Rectal smooth muscle tissue (tissue), 1 donor: Measurements from ENCODE around the gene FRS3.
"Not testable (repeated sequence)": the region's sequence is repeated elsewhere in the genome, so short reads cannot be mapped to it uniquely, and the experiment has no call there.

ENCODE experiments used
- H3K27ac ChIP-seq: one replicate; pipeline ENCODE4 v1.7.0; 2013; ENCODE audit warnings: low read depth, low read length, inconsistent platforms
- H3K27me3 ChIP-seq: one replicate; pipeline ENCODE4 v1.7.0; 2013; ENCODE audit warnings: low read length; ENCODE audit not compliant: control insufficient read depth, insufficient read depth
- H3K36me3 ChIP-seq: one replicate; pipeline ENCODE4 v1.7.0; 2013; ENCODE audit warnings: low read length; ENCODE audit not compliant: control insufficient read depth, insufficient read depth
- H3K4me1 ChIP-seq: one replicate; pipeline ENCODE4 v1.7.0; 2013; ENCODE audit warnings: low read length; ENCODE audit not compliant: control insufficient read depth, insufficient read depth
- H3K4me3 ChIP-seq: one replicate; pipeline ENCODE4 v1.7.0; 2013; ENCODE audit warnings: low read length
- H3K9ac ChIP-seq: one replicate; pipeline ENCODE4 v1.7.0; 2013; ENCODE audit warnings: low read length

Gene FRS3

GRCh38 chr6:41774841-41775240 is 4.9 kb downstream of the FRS3 start:
- no peak overlapping the region for H3K27ac ChIP-seq
- no peak overlapping the region for H3K9ac ChIP-seq
- H3K36me3 ChIP-seq = peaks cover 34% of the 10 kb centered on the region
- no peak overlapping the region for H3K4me3 ChIP-seq
- H3K27me3 ChIP-seq = no peaks in the 10 kb centered on the region
- H3K4me1 ChIP-seq = peaks cover 6% of the 10 kb centered on the region

DNA sequence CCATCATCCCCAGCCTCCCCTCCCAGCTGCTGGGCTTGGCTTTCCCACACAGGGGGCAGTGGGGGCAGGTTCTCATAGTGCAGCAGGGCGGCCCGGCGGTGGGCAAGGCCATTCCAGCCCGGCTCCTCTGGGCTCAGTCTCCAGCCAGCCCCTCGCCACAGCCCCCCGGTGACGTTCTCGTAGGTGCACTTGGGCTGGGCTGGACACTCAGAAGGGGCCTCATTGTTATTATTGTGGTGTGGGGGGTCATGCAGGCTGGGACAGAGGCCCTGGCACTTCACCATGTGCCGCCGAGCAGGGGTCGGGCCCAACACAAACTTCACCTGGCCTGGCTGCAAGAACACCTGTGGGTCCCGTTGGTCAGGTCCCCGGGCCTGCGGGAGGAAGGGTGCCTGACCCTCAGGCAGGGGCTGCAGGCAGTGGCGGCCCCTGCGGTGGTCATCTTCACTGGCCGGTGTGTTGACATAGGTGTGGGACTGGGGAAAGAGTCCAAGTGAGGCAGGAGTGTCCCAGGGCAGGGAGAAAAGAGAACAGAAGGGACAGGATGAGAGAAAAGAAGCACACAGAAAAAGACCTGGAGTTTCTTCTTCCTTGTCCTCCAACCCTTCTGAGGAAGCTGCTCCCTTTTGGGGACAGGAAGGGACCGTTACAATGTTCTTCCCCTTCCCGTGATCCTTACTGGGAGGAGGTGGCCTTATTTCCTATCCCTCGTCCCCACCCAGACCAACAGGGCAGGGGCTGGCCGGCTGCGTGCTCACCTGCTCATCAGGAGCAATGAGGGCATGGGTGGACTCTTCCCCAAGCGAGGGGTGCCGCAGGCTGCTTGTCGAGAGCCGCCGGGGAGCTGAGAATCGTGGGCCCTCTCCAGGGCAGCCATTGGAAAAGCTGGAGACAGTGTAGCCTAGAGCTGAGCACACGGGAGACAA is 8.4 kb downstream of the FRS3 start:
- Histone ChIP-seq H3K27ac (no peak overlapping the region), H3K9ac (no peak overlapping the region), H3K4me3 (no peak overlapping the region), H3K4me1 (no peaks in the 10 kb centered on the region), H3K27me3 (no peaks in the 10 kb centered on the region), H3K36me3 (peaks cover 30% of the 10 kb centered on the region)

DNA sequence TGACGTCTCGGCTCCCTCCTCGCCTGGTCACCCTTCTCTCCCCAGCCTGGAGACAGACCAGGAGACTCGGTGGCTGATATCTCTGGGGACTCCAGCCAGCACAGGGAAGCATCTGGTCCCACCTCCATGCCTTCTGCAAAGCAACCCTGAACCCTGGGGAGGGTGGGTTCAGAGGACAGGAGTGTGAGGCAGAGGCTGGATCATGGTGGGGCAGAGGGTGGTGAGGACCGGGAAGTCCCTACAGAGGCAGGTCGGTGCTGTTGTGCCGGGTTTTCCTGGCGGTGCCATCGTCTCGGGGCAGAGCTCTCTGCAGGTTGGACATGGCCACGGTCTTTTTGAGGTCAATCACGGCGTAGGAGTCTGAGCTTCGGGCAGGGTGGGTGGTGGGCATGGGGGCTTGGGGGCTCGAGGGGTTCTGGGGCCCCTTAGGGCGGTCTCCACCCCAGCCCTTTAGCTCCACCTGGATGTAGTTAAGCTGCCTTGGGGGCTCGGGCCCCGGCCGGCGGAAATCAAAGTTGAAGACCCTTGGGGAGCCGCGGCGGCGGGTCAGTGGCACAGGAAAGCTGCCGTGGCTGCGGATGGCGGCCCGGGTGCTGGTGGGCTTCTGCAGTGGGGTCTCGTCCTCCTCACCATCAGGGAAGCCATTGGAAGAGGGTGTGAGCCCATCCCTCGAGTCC is 9.2 kb downstream of the FRS3 start:
- Histone ChIP-seq H3K27me3 (no peaks in the 10 kb centered on the region), H3K36me3 (peaks cover 29% of the 10 kb centered on the region), H3K4me3 (no peak overlapping the region), H3K27ac (no peak overlapping the region), H3K9ac (no peak overlapping the region), H3K4me1 (no peaks in the 10 kb centered on the region)

DNA sequence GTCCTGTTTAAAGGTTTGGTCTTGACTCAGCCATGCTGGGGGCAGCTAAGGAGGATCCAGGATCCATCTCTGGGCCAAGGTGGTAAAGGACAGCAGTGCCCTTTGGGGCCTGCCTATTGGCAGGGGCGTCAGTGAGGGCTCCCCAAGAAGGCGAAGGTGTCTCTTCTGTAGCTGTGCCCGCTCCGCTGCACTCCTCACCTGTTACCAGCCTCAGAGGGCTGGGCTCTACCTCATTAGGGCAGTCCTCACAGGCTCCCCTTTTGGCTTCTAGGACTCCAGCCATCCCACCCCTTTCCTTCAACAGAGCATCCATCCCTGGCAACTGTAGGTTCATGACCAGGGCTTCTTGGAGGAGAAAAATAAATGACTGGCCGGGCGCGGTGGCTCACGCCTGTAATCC is 10.3 kb downstream of the FRS3 start:
- Histone ChIP-seq H3K27ac (no peak overlapping the region), H3K9ac (no peak overlapping the region), H3K36me3 (peaks cover 17% of the 10 kb centered on the region), H3K27me3 (no peaks in the 10 kb centered on the region), H3K4me1 (no peaks in the 10 kb centered on the region), H3K4me3 (no peak overlapping the region)

- Histone ChIP-seq H3K4me1 (no peaks in the 10 kb centered on the region), H3K36me3 (peaks cover 14% of the 10 kb centered on the region), H3K27ac (no peak overlapping the region), H3K4me3 (no peak overlapping the region), H3K9ac (no peak overlapping the region), H3K27me3 (no peaks in the 10 kb centered on the region)
Measured at GRCh38 chr6:41768545-41769308, 11.0 kb downstream of the FRS3 start.

- H3K4me1 ChIP-seq = no peaks in the 10 kb centered on the region
- peaks cover 12% of the 10 kb centered on the region for H3K36me3 ChIP-seq
- no peak overlapping the region for H3K27ac ChIP-seq
- H3K9ac ChIP-seq = no peak overlapping the region
- H3K27me3 ChIP-seq = no peaks in the 10 kb centered on the region
- no peak overlapping the region for H3K4me3 ChIP-seq
Measured at GRCh38 chr6:41767112-41767833, 12.4 kb downstream of the FRS3 start.

GRCh38 chr6:41766043-41766664 is 13.5 kb downstream of the FRS3 start:
- H3K36me3 ChIP-seq, H3K9ac ChIP-seq, H3K4me3 ChIP-seq, H3K4me1 ChIP-seq, H3K27ac ChIP-seq, H3K27me3 ChIP-seq: not testable (repeated sequence)

GRCh38 chr6:41763470-41763869 is 16.2 kb downstream of the FRS3 start:
- no peaks in the 10 kb centered on the region for H3K27me3 ChIP-seq
- no peak overlapping the region for H3K9ac ChIP-seq
- no peaks in the 10 kb centered on the region for H3K36me3 ChIP-seq
- no peak overlapping the region for H3K4me3 ChIP-seq
- no peak overlapping the region for H3K27ac ChIP-seq
- H3K4me1 ChIP-seq = no peaks in the 10 kb centered on the region

DNA sequence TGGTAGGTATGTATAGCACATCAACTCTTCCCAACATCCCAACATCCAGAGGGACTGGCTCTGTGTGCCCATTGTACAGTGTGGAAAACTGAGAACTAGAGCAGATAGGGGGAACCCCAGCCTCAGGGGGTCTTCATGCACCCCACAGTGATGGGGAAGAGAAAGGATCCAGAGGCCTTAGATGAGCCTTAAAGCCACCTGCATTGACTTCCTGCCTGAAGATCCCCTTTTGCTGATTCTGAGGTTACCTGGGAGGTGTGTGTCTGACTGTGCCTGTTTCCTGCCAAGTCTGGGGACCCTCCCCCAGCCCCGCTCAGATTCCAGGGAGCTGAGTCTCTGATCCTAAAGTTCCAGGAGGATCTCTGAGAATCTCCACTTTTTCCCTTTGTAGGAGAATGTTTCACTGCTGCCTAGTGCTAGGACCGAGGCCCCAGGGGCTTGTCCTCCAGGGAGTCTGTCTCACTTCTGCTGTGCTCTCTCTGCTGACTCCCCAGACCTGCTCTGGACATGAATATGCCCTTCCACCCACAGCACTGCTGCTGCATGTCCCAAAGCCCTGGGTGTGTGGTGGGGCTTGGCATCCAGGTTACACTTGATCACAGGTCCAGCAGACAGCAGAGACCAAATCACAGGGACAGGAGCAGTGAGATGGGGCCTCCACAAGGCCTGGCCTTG is 19.7 kb downstream of the FRS3 start:
- H3K4me3 ChIP-seq = no peak overlapping the region
- H3K4me1 ChIP-seq = no peaks in the 10 kb centered on the region
- H3K27ac ChIP-seq = no peak overlapping the region
- no peaks in the 10 kb centered on the region for H3K27me3 ChIP-seq
- H3K36me3 ChIP-seq = no peaks in the 10 kb centered on the region
- H3K9ac ChIP-seq = no peak overlapping the region

- H3K36me3 ChIP-seq = no peaks in the 10 kb centered on the region
- no peaks in the 10 kb centered on the region for H3K27me3 ChIP-seq
- H3K27ac ChIP-seq = no peak overlapping the region
- H3K9ac ChIP-seq = no peak overlapping the region
- no peaks in the 10 kb centered on the region for H3K4me1 ChIP-seq
- H3K4me3 ChIP-seq = no peak overlapping the region
Measured at GRCh38 chr6:41759106-41759904, 20.4 kb downstream of the FRS3 start.

- Histone ChIP-seq H3K4me1 (no peaks in the 10 kb centered on the region), H3K4me3 (no peak overlapping the region), H3K9ac (no peak overlapping the region), H3K27me3 (no peaks in the 10 kb centered on the region), H3K36me3 (no peaks in the 10 kb centered on the region), H3K27ac (no peak overlapping the region)
Measured at GRCh38 chr6:41758641-41759035, 21.1 kb downstream of the FRS3 start.
